Kidney glomerular epithelial cell (primary cell): Measurements from ENCODE around the gene DENND1C.
"Not testable (repeated sequence)": the region's sequence is repeated elsewhere in the genome, so short reads cannot be mapped to it uniquely, and the experiment has no call there.

ENCODE experiments used
- DNase-seq: peaks from one replicate; lab custom pipeline; 2025; lab: John Stamatoyannopoulos, UW

The DENND1C gene

GRCh38 chr19:6508028-6508771 lies 26.6 kb upstream of the DENND1C start:
- DNase-seq, result not testable (repeated sequence)

DNA sequence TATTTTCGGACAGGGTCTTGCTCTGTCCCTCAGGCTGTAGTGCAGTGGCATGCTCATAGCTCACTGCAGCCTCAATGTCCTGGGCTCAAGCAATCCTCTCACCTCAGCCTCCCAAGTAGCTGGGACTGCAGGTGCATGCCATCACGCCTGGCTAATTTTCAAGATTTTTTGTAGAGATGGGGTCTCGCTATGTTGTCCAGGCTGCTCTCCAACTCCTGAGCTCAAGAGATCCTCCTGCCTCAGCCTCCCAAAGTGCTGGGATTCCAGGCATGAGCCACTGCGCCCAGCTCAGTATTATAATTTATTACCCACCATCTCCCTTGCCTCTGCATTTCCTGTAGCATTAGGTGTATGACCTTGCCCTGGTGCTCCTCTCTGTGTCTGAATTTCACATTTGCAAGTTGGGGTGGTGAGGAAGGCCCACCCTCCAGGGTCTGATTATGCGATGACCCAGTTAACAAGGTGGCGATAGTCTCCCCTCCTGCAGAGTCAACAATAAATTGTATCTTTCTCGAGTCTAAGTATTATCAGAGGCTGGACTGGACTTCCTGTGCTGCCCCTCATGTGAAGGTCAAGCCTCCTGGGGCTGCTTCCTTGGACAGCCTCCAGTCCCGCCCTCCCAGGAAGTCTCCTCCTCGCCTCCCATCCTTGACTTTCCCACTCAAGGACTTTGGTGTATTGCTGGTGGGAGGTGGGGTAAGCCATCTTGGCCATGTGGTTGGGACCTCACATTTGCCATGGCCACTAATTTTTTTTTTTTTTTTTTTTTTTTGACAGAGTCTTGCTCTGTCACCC lies 22.0 kb upstream of the DENND1C start:
- DNase-seq, result no peak

DNA sequence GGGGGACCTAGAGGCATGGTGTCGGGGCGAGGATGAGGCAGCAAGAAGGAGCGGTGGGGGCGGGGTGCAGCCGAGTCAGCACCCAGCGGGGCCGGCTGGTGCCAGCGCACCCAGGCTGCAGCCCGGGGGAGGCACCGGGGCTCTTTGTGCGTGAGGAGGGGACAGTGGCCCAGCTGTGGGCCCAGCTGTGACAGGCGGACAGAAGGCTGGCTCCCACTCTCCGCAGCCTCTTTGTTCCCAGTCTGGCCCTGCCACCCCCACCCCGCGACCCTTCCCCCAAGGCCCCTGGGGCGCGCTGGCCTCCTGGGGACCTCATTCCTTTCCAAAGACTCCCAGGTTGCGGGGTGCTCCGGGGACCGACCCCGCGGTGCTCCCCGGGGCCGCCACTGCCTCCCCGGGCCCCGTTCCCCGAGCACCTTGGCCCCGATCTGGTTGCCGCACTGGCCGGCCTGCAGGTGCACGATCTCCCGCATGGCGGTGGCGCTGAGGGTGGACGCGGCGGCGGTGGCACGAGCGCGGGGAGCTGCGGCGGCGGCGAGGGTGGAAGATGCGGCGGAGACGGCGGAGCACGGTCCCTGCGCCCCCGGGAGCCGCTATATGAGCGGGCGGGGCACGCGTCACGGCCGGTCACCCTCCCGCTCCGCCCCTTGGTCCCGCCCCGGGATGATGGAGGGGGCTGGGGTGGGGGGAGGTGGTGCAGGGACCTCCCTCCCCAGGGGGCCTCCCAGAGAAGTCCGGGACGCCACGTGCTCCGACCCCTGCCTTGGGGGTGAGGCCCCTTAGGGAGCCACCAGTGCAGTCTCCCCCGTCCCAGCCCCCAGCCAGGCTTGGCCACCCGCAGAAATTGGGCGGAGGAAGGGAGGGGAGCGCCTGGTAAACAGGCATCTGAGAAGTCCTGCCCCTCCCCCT lies 20.4 kb upstream of the DENND1C start, which contains the start of gene TUBB4A:
TUBB4A (minus strand) TSS at position 570 of the 909 bp plus-strand sequence; CDS start at position 473, 97 bp downstream.
- DNase-seq, result no peak

GRCh38 chr19:6500837-6501739 lies 19.5 kb upstream of the DENND1C start:
- DNase-seq, result no peak

GRCh38 chr19:6499052-6499790 lies 17.6 kb upstream of the DENND1C start:
- DNase-seq, result no peak

DNA sequence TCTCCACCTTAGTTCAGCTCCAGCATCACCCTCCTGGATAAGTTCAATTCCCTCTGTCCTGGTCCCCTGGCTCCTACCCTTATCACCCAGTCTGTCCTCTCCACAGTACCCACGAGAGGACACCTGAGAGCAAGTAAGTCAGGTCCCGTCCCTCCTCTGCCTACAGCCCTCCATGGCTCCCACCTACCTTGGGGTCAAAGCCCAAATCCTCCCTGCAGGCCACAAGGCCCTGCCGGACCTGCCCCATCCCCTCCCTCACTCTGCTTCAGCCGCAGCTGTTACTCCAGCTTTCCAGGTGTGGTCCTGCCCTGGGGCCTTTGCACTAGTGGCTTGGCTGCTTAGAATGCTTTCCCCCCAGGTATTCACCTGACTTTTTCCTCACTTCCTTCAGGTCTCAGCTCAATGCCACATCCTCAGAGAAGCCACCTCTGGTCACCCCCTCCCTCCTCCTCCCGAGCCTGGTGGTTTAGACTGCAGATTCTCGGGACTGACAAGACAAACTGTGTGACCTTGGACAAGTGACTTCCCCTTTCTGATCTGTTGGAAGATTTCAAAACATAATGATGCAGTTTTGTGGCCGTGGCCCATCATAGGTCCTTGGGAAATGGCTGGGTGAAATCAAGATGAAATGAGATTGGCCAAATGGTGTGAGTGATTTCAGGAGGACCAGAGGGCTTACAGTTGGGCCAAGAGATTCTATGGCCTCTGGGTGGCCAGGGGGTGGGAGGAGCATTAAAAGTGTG lies 16.9 kb upstream of the DENND1C start:
- DNase-seq, result no peak

DNA sequence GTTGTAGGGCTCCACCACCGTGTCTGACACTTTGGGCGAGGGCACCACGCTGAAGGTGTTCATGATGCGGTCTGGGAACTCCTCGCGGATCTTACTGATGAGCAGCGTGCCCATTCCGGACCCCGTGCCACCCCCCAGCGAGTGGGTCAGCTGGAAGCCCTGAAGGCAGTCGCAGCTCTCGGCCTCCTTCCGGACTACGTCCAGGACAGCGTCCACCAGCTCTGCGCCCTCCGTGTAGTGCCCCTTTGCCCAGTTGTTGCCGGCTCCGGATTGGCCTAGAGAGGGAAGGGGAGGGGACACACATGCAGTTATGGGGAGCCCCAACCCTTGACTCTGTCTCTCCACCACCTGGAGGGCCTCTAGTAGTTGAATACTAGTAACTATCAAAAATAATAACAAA lies 14.4 kb upstream of the DENND1C start:
- no peak for DNase-seq

DNA sequence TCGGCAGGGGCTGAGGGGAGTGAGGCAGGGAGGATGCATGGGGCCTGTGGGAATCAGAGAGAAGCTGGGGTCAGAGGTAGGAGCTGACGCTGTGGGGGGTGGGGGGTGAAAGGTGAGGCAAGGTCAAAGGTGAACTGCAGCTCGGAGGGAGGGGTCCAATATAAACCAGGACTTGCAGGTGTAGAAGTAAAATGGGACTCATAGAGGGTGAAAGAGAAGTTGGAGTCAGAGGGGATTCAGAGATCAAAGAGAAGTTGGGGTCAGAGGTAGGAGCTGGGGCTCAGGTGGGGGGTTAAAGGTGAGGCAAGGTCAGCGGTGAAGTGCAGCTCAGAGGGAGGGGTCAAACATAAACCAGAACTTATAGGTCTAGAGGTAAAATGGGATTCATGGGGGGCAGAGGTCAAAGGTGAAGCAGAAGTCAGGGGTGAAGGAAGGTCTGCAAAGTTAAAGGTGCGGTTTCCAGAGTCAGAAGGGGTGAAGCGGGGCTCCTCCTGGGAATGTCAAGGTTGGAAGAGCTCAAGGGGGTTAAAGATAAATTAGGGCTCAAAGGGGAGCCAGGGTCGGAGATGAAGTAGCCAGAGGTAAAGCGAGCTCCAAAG lies 12.9 kb upstream of the DENND1C start:
- no peak for DNase-seq

- no peak for DNase-seq
These were observed 10.4 kb upstream of the DENND1C start for GRCh38 chr19:6491802-6492592.

DNA sequence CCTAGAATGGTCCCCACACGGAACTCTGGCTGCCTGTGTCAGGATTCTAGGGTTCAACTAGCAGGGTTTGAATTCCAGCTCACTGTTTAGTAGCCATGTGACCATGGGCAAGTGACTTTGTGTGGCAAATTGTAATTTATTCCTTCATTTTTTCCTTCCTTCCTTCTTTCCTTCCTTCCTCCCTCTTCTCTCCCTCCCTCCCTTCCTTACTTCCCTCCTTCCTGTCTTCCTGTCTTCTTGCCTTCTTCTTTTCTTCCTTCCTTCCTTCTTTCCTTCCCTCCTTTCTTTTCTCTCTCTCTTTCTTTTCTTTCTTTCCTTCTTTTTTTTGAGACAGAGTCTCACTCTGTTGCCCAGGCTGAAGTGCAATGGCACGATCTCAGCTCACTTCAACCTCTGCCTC lies 8.5 kb upstream of the DENND1C start:
- no peak for DNase-seq

- no peak for DNase-seq
These were observed 7.9 kb upstream of the DENND1C start for GRCh38 chr19:6489278-6490061.

DNA sequence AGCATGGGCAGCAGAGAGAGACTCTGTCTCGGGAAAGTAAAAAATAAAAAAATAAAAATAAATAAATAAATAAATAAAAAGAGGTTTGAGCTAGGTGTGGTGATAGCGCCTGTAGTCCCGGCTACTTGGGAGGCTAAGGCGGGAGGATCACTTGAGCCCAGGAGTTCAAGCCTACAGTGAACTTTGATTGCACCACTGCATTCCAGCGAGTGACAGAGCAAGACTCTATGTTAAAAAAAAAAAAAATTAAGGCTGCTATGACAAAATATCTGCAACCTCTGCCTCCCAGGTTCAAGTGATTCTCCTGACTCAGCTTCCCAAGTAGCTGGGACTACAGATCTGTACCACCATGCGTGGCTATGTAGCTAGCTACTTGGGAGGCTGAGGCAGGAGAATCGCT lies 3.2 kb upstream of the DENND1C start:
- DNase-seq, result no peak

DNA sequence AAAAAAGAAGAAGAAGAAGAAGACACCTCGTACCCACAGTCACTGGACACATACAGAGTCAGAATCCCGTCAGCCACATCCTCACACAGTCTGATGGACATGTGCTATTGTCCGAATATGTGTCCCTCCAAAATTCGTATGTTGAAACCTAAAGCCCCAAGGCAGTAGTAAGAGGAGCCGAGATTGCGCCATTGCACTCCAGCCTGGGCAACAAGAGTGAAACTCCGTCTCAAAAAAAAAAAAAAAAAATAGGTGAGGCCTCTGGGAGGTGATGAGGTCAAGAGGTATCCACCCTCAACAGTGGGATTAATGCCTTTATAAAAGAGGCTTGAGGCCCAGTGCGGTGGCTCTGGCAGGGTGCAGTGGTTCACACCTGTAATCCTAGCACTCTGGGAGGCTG lies 2.6 kb upstream of the DENND1C start:
- no peak for DNase-seq

- DNase-seq, result no peak
These were observed 1.6 kb upstream of the DENND1C start for GRCh38 chr19:6483235-6483634.

- DNase-seq, result no peak
These were observed 728 bp upstream of the DENND1C start for GRCh38 chr19:6482343-6482686.

GRCh38 chr19:6480848-6481415 lies 655 bp downstream of the DENND1C start:
- DNase-seq, result no peak

GRCh38 chr19:6479836-6480398 lies 1.7 kb downstream of the DENND1C start:
- no peak for DNase-seq
